HEK293 (cell line): ENCODE measurements around the gene MYRIP.

Source experiments
- SCRT2 ChIP-seq: fragments of 450-650 bp; formaldehyde crosslinking; IDR thresholded peaks from 2 replicates; pipeline ENCODE4 v1.5.1; 2016; ENCODE audit warnings: missing biosample characterization, missing genetic modification characterization
- ZFHX2 ChIP-seq: fragments of 450-650 bp; formaldehyde crosslinking; conservative IDR thresholded peaks from 2 replicates; pipeline ENCODE4 v1.5.1; 2016; ENCODE audit warnings: missing biosample characterization, missing genetic modification characterization
- ZNF473 ChIP-seq: fragments of 450-650 bp; formaldehyde crosslinking; IDR thresholded peaks from 2 replicates; pipeline ENCODE4 v1.5.1; 2017; ENCODE audit warnings: missing biosample characterization, missing genetic modification characterization

DNA sequence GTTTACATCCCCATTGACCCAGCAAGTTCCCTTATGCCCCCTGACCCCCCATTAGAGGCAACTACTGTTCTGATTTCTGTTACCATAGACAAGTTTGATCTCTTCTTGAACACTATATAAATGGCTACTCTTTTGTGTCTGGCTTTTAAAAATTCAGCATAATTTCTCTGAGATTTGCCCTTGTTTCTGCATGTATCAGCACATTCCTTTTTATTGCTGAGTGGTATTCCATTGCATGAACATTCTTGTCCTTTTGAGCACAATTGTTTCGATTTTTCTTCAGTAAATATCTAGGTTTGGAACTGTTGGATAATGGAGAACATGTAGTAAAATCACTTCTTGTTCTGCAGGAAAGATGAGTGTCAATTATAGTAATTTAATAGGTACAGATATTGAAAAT lies 49.1 kb upstream of the MYRIP start:
- no peak for TF ChIP-seq SCRT2 (tag by site-specific recombination)
- no peak for TF ChIP-seq ZFHX2 (tag by site-specific recombination)
- no peak for TF ChIP-seq ZNF473
